Activated naive CD8-positive, alpha-beta T cell (primary cell): ENCODE results near the gene ISYNA1.

ENCODE experiments used
- H3K27ac Mint-ChIP-seq: one replicate; pipeline ENCODE4 v1.8.0; 2021; ENCODE audit warnings: mixed read lengths
- H3K27me3 Mint-ChIP-seq: one replicate; pipeline ENCODE4 v1.8.0; 2021; ENCODE audit warnings: mixed read lengths
- H3K36me3 Mint-ChIP-seq: one replicate; pipeline ENCODE4 v1.8.0; 2021; ENCODE audit warnings: mixed read lengths
- H3K4me1 Mint-ChIP-seq: one replicate; pipeline ENCODE4 v1.8.0; 2021; ENCODE audit warnings: low read depth, mixed read lengths
- H3K4me3 Mint-ChIP-seq: one replicate; pipeline ENCODE4 v1.8.0; 2021; ENCODE audit warnings: mild to moderate bottlenecking, mixed read lengths
- H3K9me3 Mint-ChIP-seq: one replicate; pipeline ENCODE4 v1.8.0; 2021; ENCODE audit warnings: low read depth, mixed read lengths

Gene ISYNA1

DNA sequence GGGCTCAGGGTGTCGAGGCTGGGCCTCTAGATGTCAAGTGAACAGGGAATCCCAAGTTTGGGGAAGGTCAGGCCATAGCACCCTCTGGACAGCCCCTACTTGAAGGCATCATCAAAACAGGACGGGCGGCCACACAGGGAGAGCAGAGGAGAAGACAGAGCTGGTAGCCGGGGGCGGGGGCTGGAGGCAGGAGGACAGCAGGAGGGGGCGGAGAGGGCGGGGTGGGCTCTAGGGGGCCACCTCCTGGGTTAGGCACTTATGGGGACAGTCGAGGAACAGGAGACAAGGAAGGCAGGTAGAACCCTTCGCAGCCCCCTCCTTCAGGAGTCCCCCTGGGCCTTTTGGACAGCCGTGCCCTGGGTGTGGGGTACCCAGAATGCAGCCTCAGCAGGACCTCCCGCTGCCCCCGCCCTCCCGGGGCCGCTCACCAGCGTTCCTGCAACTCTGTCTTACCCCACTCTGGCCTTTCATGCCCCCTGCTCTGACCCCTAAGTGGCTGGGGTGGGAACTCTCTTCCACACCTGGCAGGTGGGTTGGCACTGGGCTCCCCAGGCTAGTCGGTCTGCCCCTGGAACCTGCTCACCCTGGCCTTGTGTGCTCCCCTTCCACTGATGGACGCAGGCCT lies 12.9 kb downstream of the ISYNA1 start:
- Mint-ChIP-seq H3K36me3 (no peaks in the 10 kb centered on the region), H3K27me3 (no peaks in the 10 kb centered on the region), H3K4me1 (peaks cover 42% of the 10 kb centered on the region), H3K4me3 (no peak overlapping the region), H3K27ac (no peak overlapping the region), H3K9me3 (no peaks in the 10 kb centered on the region)

DNA sequence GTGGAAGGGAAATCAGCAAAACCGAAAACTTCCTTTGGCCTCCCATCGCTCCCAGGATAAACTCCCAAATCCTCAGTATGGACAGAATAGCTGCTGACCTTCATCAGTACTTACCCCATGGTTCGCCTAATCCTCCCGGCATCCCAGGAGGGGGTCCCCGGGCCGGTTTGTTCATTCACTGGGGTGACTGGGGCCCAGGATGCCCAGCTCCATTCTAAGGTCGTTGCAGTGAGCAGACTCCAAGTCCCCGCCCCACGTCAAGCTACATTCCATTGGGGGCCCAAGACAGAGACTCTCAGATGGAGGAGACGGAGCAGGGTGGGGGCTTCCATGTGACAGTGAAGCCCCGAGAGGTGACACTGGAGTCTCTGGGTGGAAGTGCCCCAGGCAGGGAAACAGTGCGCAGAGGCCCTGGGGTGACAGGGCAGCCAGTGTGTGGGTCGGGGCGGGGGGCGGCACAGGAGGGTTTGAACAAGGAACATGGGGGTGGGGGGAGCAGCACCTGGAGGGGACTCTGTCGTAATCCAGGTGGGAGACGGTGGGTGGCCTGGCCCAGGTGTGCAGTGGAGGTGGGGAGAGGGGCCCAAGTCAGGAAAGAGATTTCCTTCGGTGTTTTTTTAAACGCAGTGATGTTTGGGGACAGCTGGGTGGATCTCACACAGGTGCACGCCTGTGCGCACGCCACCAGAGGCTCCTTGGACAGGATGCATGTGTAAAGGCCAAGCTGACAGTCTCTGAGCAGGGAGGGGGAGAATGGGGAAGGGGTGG lies 13.6 kb downstream of the ISYNA1 start:
- H3K4me3 Mint-ChIP-seq, result no peak overlapping the region
- no peaks in the 10 kb centered on the region for H3K9me3 Mint-ChIP-seq
- no peak overlapping the region for H3K27ac Mint-ChIP-seq
- H3K27me3 Mint-ChIP-seq, result no peaks in the 10 kb centered on the region
- peaks cover 37% of the 10 kb centered on the region for H3K4me1 Mint-ChIP-seq
- H3K36me3 Mint-ChIP-seq, result no peaks in the 10 kb centered on the region

DNA sequence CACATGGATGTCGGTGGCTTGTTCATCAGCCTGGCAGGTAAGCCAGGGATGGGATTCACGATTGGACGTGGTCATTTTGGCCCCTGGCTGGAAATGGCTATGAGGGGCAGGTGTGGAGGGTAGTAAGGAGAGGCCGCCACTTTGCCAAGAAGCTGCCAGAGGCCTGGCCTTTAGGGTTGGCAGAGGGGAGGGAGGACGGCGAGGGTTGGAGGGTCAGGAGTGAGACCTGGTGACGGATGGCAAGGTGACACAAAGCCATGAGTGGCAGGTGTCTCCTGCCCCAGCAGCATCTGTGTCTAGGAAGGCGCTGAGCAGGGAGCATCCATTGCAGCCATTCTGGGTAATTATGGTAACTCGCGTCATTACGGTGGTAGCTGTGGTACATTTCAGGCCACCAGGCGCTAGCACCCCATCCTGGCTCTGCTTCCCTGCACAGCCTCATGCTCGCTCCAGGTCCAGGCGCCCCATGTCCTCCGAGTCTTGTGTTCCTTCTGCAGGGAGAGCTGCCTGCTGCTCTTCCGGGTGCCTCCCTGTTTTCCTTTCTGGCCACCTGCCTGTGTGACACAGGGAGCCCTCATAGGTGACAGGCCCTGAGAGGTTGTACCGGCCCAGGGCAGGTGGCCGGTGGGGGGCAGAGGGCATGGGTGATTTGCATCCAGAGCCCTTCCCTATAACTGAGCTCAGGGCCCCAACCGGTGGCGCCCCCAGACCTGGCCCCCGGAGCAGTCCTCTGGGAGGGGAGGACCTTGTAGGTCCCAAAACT lies 14.5 kb downstream of the ISYNA1 start:
- H3K9me3 Mint-ChIP-seq, result no peaks in the 10 kb centered on the region
- no peak overlapping the region for H3K4me3 Mint-ChIP-seq
- peak overlapping the region; percentile 61 for H3K27ac Mint-ChIP-seq
- H3K27me3 Mint-ChIP-seq, result no peaks in the 10 kb centered on the region
- H3K4me1 Mint-ChIP-seq, result peaks cover 42% of the 10 kb centered on the region
- H3K36me3 Mint-ChIP-seq, result no peaks in the 10 kb centered on the region

DNA sequence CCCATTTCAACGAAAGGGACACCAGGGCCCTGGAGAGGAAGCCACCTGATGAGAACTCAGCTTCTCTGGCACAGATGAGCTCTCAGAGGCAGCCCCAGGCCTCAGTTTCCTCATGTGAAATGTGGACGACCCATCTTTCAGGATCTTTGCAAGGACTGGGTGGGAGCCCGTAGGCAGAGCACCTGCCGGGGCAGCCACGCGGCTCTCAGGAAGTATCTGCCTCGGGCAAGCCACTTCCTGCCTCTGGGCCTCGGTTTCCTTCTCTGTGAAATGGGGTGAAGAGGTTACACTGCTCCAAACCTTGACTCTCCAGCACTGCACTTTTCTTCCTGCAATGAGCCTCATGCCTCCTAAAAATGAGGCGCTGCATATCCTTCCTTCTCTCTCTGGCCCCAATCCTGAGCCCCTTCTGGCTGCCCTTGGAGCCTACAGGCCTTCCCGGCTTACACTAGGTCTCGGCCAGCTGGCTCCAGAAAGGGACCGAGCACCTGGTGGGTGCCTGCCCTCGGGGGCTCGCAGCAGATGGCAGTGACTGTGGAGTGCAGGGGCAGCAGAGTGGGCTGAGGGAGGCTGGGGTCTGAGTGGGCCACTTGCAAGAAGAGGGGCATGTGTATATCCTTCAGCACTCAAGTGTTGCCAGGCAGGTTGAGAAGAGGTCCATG lies 15.3 kb downstream of the ISYNA1 start:
- Mint-ChIP-seq H3K4me1 (peaks cover 49% of the 10 kb centered on the region), H3K27me3 (no peaks in the 10 kb centered on the region), H3K4me3 (peak overlapping the region; percentile 93), H3K27ac (peak overlapping the region; percentile 61), H3K9me3 (no peaks in the 10 kb centered on the region), H3K36me3 (no peaks in the 10 kb centered on the region)

DNA sequence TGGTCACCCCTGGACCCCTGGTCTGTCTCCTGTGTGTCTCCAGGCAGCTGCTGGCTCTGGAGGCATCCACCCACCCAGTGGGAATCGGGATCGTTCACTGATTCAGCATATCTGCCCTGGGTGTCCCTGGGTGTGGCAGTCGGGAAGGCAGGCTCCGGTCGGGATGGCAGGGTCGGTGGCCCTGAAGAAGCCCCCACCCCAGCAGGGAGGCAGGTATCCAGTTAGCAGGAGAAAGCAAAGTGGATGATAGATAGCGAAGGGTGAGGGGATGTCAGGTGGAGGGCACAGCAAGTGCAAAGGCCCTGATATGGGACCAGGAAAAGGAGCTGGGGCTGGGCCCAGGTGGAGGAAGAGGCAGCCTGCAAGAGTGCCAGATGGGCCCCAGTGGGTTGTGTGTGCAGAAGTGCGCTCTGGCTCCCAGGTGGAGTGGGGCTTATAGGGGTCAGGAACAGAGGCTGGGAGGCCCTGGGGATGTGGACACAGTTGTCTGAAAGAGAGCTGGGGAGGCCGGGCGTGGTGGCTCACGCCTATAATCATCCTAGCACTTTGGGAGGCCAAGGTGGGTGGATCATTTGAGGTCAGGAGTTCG lies 16.5 kb downstream of the ISYNA1 start:
- H3K27ac Mint-ChIP-seq, result peak overlapping the region; percentile 50
- no peaks in the 10 kb centered on the region for H3K36me3 Mint-ChIP-seq
- no peaks in the 10 kb centered on the region for H3K27me3 Mint-ChIP-seq
- H3K9me3 Mint-ChIP-seq, result no peaks in the 10 kb centered on the region
- peaks cover 54% of the 10 kb centered on the region for H3K4me1 Mint-ChIP-seq
- peak overlapping the region; percentile 93 for H3K4me3 Mint-ChIP-seq

DNA sequence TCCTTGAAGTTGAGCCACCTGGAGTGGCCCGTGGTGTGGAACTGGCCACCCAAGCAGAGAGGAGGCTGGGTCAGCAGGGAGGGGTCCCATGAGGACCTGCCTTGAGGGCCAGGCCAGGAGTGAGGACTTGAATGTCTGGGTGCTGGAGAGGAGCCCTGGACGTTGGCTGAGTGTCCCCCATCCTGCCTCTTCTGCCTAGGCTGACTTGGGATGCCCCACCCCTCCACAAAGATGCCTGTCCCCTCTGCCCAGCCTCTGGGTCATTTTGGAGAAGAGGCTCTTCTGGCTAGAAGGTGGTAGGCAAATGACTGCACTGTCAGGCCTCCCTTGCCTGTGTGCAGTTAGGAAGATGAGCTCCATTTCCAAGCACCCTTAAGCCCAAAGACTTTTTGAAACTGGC lies 17.0 kb downstream of the ISYNA1 start:
- peak overlapping the region; percentile 93 for H3K4me3 Mint-ChIP-seq
- H3K9me3 Mint-ChIP-seq, result no peaks in the 10 kb centered on the region
- H3K36me3 Mint-ChIP-seq, result no peaks in the 10 kb centered on the region
- no peak overlapping the region for H3K27ac Mint-ChIP-seq
- H3K4me1 Mint-ChIP-seq, result peaks cover 55% of the 10 kb centered on the region
- no peaks in the 10 kb centered on the region for H3K27me3 Mint-ChIP-seq

DNA sequence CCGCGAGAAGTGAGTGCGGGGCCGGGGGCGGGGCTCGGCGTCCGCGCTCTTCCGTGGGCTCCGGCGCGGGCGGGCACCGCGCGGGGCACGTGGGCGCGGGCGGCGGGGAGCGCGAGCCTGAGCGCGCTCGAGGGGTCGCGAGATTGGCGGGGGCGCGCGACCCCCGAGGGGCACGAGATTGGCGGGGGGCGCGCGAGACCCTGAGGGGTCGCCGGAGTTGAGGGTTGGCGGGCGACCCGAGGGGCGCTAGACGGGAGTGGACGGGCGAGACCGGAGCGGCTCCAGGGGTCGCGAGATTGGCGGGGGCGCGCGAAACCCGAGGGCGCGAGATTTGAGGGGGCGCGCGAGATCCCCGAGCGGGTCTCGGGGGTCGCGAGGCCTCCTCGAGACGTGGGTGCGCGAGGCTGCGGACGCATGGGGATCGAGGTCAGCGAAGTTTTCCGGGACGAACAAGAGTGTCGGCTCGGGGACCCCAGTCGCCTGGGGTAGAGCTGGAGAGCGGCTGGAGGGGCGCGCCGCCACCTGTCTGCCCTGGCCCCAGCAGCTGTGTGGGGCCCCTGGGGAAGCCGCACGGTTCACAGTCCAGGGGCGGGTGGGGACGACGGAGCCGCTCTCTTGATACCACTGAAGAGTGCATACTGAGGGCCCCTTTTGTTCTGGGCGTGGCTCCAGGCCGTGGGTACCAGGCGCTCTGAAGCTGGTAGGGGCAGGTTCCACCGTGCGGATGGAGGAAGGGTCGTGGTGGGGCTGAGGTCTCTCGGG lies 18.1 kb downstream of the ISYNA1 start:
- Mint-ChIP-seq H3K4me1 (peaks cover 60% of the 10 kb centered on the region), H3K36me3 (no peaks in the 10 kb centered on the region), H3K9me3 (no peaks in the 10 kb centered on the region)

DNA sequence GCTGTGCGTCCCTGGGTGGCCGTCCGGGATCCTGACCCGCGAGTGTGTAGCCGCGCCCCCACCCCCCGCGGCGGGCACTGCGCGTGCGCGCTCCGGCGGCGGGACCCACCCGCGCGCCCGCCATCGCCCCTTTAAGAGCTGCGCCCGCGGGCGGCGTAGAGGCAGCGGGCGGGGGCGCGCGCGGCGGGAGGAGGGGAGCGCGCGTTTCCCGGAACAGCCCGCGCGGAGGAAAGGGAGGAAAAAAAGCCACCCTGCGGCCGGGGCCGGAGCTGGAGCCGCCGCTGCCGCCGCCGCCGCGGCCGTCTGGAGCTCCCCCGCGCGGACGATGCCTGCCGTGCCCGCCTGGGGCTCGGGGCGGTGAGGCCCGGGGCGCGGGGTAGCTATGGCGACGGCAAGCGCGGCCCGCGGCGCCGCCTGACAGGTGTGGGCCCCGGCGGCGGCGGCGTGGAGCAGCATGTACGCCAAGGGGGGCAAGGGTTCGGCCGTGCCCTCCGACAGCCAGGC lies 18.7 kb downstream of the ISYNA1 start, which contains the start of gene SSBP4:
Gene SSBP4, plus strand, starts transcription at position 204 of the 504 bp plus-strand sequence. Its CDS starts 251 bp downstream, at position 455.
- Mint-ChIP-seq H3K4me1 (peaks cover 63% of the 10 kb centered on the region), H3K9me3 (no peaks in the 10 kb centered on the region), H3K27me3 (no peaks in the 10 kb centered on the region), H3K4me3 (peak within 1 kb of the TSS; percentile 93), H3K27ac (peak within 1 kb of the TSS; percentile 68), H3K36me3 (no peaks in the 10 kb centered on the region)

More for the DNA sequence above, 18.1 kb downstream of the ISYNA1 start:
- H3K4me3 Mint-ChIP-seq, result peak overlapping the region; percentile 93
- peak overlapping the region; percentile 46 for H3K27ac Mint-ChIP-seq
- H3K27me3 Mint-ChIP-seq, result no peaks in the 10 kb centered on the region

DNA sequence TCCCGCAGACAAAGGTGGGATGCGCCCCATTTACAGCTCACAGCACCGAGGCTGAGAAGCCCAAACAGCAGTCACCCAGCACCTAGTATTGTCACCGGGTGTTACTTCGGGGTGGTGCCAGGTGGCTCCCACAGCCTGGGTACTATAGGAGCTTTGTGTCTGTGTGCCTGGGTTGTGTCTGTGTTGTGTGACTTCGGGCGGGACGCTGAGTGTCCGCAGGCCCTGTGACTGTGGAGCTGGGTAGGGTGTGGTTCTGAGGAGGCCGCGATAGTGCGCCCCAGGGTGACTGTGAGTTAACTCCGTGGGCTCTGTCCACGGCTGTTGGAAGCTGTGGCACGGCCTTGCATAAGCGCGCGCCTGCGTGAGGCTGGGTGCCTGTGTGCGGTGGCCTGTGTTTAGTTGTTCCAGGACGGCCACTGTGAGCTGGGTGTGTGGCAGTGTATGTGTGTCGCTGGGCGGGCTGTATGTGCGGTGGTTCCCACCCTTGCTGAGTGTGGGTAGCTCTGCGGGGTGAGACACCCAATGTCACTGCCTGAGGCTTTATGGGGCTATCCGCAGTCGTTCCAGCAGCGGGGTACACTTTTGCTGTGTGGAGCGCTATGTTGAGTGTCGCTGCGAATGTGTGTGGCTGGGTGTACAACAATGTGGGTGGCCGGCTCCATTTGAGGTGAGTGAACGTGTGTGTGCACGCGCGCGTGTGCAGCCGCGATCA lies 19.3 kb downstream of the ISYNA1 start:
- Mint-ChIP-seq H3K4me1 (peaks cover 66% of the 10 kb centered on the region), H3K4me3 (peak overlapping the region; percentile 84), H3K9me3 (no peaks in the 10 kb centered on the region), H3K27ac (peak overlapping the region; percentile 68), H3K36me3 (no peaks in the 10 kb centered on the region), H3K27me3 (no peaks in the 10 kb centered on the region)

DNA sequence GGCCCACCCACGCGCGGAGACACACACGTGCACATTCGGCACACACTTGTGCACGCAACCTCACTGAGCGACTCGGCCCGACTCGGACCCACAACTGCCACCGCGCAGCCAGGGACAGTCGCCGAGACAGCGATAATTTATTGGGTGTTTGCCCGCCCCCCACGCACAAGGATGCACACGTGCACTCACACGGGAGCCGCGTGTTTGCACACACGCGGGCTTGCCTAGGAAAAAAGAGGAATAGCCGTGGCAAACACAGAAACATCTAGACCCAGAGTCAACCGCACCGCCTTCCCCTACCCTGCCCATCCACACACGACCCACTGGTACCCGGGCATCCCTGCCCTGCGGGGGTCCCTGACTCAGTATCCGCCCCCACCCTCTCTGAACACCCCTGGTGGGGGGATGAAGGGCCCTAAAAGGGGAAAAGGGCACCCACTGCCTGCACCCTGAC lies 19.9 kb downstream of the ISYNA1 start:
- Mint-ChIP-seq H3K36me3 (no peaks in the 10 kb centered on the region), H3K4me1 (peaks cover 63% of the 10 kb centered on the region), H3K27me3 (no peaks in the 10 kb centered on the region), H3K9me3 (no peaks in the 10 kb centered on the region), H3K27ac (peak overlapping the region; percentile 34), H3K4me3 (peak overlapping the region; percentile 84)

DNA sequence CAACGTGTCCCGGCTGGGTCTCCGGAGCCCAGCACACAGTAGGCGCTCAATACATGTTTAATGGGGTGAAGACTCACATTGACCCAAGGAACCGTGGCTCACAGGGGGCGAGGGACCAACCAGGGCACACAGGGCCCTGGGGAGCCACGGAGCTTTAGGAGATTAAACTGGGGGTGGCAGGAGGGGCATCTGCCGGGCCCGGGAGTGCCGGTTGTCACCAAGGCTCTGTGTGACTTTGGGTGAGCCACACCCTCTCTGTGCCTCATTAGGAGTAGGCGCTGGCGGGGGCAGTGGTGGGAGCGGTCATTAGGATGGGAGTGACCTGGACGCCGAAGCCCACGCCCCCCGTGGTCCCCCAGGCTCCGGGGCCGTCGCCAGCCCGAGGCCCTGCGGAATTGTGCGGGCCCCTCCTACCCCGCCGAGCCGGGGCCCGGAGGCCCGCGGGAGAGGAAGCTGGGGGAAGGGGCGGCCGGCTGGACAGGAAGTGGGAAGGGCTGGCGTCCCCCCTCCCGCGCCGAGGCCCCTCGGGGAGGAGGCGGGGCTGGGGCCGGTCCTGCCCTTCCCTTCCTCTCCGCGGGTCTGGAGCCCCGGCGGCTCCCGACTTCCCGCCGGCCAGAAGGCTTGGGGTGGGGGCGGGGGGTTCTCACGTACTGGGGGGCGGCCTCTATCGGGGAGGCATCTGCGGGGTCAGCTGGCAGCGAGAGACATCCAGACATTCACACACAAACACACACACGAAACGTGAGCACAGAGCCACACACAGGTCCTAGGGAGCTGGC lies 20.5 kb downstream of the ISYNA1 start:
- Mint-ChIP-seq H3K36me3 (no peaks in the 10 kb centered on the region), H3K27me3 (peaks cover 3% of the 10 kb centered on the region), H3K27ac (peak overlapping the region; percentile 34), H3K4me3 (peak overlapping the region; percentile 84), H3K4me1 (peaks cover 58% of the 10 kb centered on the region), H3K9me3 (no peaks in the 10 kb centered on the region)

DNA sequence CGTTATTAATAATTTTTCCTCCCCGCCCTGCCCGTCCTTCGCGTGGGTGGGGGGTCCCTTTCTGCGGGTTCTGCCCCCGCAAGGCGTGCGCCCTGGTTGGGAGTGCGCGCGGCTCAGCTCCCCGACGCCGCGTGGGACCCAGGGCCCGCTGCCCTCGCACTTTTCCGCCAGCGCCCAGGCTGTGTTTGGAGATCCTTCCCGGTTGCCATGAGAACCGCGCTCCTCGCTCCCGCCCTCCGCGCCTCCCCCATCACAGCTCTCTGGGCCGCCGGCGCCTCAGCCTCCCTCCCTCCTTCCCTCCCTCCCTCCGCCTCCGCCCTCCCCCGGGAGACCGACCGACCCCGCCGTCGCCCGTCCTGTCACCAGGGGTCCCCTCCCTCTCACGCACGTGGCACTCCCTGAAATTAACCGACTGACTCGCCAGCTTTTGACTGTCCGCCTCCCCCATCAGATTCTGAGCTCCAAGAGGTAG lies 21.1 kb downstream of the ISYNA1 start:
- H3K4me1 Mint-ChIP-seq, result peaks cover 53% of the 10 kb centered on the region
- no peaks in the 10 kb centered on the region for H3K9me3 Mint-ChIP-seq
- peaks cover 3% of the 10 kb centered on the region for H3K27me3 Mint-ChIP-seq

More for the DNA sequence above, 21.1 kb downstream of the ISYNA1 start:
- Mint-ChIP-seq H3K36me3 (no peaks in the 10 kb centered on the region), H3K27ac (no peak overlapping the region), H3K4me3 (peak overlapping the region; percentile 79)
